Activated T-cell treated with anti-CD3 and anti-CD28 coated beads, Interleukin-2, amount 50 U/mL, for 4 hours (primary cell): ENCODE results near the gene F2. TPM values are rescaled to one million over a fixed set of nuclear protein-coding genes. Genes with fewer than 3 reads are reported as not detected.
"Not testable (repeated sequence)": the region's sequence is repeated elsewhere in the genome, so short reads cannot be mapped to it uniquely, and the experiment has no call there.

ENCODE experiments used
- ATAC-seq, 2 donors: fragments of 200-7000 bp; cut with Tn5 transposase; one replicate each; pipeline ENCODE4 v1.10.0; 2021
- DNase-seq: peaks from one replicate; pipeline ENCODE4 v3.0.0-alpha.2; 2020
- H3K27me3 Mint-ChIP-seq: one replicate; pipeline ENCODE4 v1.8.0; 2021; ENCODE audit warnings: low read depth, mixed read lengths
- H3K36me3 Mint-ChIP-seq: one replicate; pipeline ENCODE4 v1.8.0; 2022; ENCODE audit warnings: mixed read lengths; ENCODE audit not compliant: insufficient read depth
- H3K4me1 Mint-ChIP-seq: one replicate; pipeline ENCODE4 v1.8.0; 2021; ENCODE audit warnings: low read depth, mixed read lengths
- H3K4me3 Mint-ChIP-seq: one replicate; pipeline ENCODE4 v1.8.0; 2021; ENCODE audit warnings: mild to moderate bottlenecking, moderate library complexity, mixed read lengths
- H3K9me3 Mint-ChIP-seq: one replicate; pipeline ENCODE4 v1.8.0; 2021; ENCODE audit warnings: mixed read lengths
- total RNA-seq, 3 donors: library from RNA; stranded (reverse); gene quantifications; one replicate each; pipeline ENCODE4 v1.2.1, GENCODE V29; 2021

The F2 gene
- under 1 TPM; 0.40 to 0.81 (median 0.41) TPM for total RNA-seq

DNA sequence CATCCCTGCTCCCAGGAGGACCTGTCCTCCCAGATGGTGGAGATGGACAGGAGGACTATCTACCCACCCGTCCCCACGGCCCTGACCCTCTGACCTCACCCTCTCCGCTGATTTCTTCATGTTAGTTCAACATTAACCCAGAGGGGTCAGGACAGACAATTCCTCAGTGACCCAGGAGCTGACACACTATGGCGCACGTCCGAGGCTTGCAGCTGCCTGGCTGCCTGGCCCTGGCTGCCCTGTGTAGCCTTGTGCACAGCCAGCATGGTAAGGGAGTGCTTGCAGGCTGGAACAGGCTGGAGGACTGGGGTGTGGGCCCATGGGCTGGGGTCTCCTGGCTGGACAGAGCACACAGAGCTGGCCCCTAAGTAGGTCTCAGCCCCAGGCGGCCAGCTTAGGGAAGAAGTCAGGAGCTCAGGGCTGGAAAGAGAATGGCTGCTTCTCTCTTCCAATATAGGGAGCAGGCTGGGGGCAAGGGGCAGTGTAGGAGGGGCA is at the start of gene F2:
TSS of gene F2 (plus strand) at position 166 of the 495 bp plus-strand sequence. CDS start at position 189, 23 bp downstream.
- H3K9me3 Mint-ChIP-seq, result no peaks in the 10 kb centered on the region
- H3K4me1 Mint-ChIP-seq, result peaks cover 7% of the 10 kb centered on the region
- no peak for ATAC-seq
- no peak within 1 kb of the TSS for H3K4me3 Mint-ChIP-seq
- no peaks in the 10 kb centered on the region for H3K36me3 Mint-ChIP-seq
- H3K27me3 Mint-ChIP-seq, result no peaks in the 10 kb centered on the region
- DNase-seq, result no peak

DNA sequence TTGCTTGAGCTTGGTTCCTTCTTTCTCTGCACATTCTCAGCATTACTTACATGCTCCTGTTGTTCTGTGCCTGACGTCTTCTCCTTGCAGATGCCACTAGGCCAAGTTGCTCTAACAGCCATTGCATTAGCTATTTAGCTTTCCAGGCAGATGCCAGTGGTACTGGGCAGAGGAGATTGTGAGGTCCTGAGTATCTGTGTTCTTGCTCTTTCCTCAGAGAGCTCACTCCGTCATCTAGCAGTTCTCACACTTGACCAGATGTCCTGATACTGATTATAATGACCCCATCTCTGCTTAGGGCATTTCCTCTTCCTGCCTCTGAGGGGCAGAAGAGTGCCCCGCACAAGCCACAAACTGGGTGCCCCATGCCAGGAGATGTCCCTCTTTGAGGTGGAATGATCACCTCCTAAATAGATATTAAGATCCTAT is 49.3 kb upstream of the F2 start:
- Mint-ChIP-seq H3K36me3 (peaks cover 41% of the 10 kb centered on the region), H3K4me3 (peak overlapping the region; percentile 35), H3K4me1 (peaks cover 54% of the 10 kb centered on the region), H3K9me3 (no peaks in the 10 kb centered on the region), H3K27me3 (no peaks in the 10 kb centered on the region)
- DNase-seq (no peak), ATAC-seq (no peak)

- not testable (repeated sequence) for DNase-seq, H3K9me3 Mint-ChIP-seq, H3K27me3 Mint-ChIP-seq, ATAC-seq, H3K4me3 Mint-ChIP-seq
- Mint-ChIP-seq H3K4me1 (peaks cover 62% of the 10 kb centered on the region), H3K36me3 (peaks cover 38% of the 10 kb centered on the region)
Observed at GRCh38 chr11:46670521-46670920, 48.5 kb upstream of the F2 start.

- DNase-seq (no peak), ATAC-seq (no peak)
- no peaks in the 10 kb centered on the region for H3K27me3 Mint-ChIP-seq
- H3K9me3 Mint-ChIP-seq, result no peaks in the 10 kb centered on the region
- H3K4me3 Mint-ChIP-seq, result no peak overlapping the region
- H3K4me1 Mint-ChIP-seq, result peaks cover 73% of the 10 kb centered on the region
- peaks cover 31% of the 10 kb centered on the region for H3K36me3 Mint-ChIP-seq
Observed at GRCh38 chr11:46671958-46672315, 47.1 kb upstream of the F2 start.

DNA sequence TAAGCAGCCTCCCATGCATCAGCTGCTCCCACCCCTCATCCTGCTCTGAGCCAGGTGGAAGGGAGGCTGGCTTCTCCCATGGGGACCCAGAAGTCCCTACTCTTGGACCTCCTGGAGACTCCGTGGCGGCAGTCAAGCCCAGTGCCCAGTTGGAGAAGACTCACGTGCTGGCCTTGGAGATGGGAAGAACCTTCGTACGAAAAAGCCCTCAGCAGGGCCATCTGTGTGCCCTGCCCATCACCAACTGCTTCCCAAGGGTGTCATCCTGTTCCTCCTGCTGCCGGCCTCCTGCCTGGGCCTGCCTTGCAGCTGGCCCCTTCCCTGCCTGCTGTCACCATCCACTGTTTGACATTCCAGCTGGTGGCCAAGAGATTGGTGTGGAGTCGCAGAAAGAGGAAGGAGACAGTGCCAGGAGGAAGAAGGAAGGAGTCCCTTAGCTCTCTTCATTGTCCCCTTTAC is 46.6 kb upstream of the F2 start:
- Mint-ChIP-seq H3K36me3 (peaks cover 34% of the 10 kb centered on the region), H3K4me1 (peaks cover 78% of the 10 kb centered on the region), H3K4me3 (no peak overlapping the region)

DNA sequence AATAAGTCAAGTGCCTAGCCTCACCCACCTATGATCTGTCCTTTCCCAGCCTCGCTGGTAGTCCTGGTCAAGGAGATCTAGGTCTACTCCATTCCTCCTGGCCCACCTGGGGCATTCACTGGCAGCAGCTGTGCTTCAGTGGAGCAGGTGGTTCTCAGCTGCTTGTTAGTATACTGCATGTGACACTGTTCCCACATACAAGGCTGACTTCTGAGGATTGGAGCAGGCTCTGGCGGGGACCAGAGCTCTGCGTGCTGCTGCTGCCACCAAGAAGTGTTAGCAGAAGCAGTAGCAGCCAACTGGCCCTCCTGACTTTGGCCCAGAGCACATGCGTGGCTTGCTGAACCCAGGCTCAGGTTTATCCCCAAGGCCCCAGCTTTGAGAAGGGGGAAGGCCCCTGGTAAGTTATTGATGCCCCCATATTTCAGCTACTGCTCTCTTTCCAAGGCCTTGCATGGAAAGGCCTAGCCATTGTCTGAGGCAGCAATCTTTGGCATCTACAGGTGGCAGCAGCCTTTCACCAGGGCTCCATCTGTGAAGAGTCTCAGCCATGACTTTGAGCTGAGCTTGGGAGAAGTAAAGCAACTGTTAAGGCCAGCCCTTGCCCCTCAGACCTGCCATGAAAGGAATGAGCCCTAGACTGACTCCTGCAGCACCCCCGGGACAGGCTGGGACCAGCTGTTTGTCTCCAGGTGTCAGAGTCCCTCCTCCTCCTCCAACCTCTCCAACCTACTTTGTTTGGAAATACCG is 45.1 kb upstream of the F2 start:
- DNase-seq (no peak), ATAC-seq (no peak)
- H3K9me3 Mint-ChIP-seq, result no peaks in the 10 kb centered on the region
- H3K27me3 Mint-ChIP-seq, result no peaks in the 10 kb centered on the region
- H3K4me3 Mint-ChIP-seq, result no peak overlapping the region
- peaks cover 76% of the 10 kb centered on the region for H3K4me1 Mint-ChIP-seq
- peaks cover 36% of the 10 kb centered on the region for H3K36me3 Mint-ChIP-seq

More for the DNA sequence above, 46.6 kb upstream of the F2 start:
- Mint-ChIP-seq H3K27me3 (no peaks in the 10 kb centered on the region), H3K9me3 (no peaks in the 10 kb centered on the region)
- no peak for DNase-seq
- ATAC-seq, result no peak

- Mint-ChIP-seq H3K4me3 (no peak overlapping the region), H3K4me1 (peaks cover 70% of the 10 kb centered on the region), H3K9me3 (no peaks in the 10 kb centered on the region), H3K36me3 (peaks cover 30% of the 10 kb centered on the region), H3K27me3 (no peaks in the 10 kb centered on the region)
- no peak for DNase-seq
- ATAC-seq, result peak in 1 of 2 donors; percentile 24
Observed at GRCh38 chr11:46674463-46675287, 44.3 kb upstream of the F2 start.

- H3K4me1 Mint-ChIP-seq, result peaks cover 65% of the 10 kb centered on the region
- DNase-seq (no peak), ATAC-seq (no peak)
- no peaks in the 10 kb centered on the region for H3K27me3 Mint-ChIP-seq
- H3K36me3 Mint-ChIP-seq, result peaks cover 28% of the 10 kb centered on the region
- no peak overlapping the region for H3K4me3 Mint-ChIP-seq
- H3K9me3 Mint-ChIP-seq, result no peaks in the 10 kb centered on the region
Observed at GRCh38 chr11:46675288-46675851, 43.6 kb upstream of the F2 start.

GRCh38 chr11:46675949-46676348 is 43.1 kb upstream of the F2 start:
- no peak overlapping the region for H3K4me3 Mint-ChIP-seq
- peaks cover 61% of the 10 kb centered on the region for H3K4me1 Mint-ChIP-seq
- DNase-seq, result no peak
- H3K9me3 Mint-ChIP-seq, result no peaks in the 10 kb centered on the region
- H3K36me3 Mint-ChIP-seq, result peaks cover 29% of the 10 kb centered on the region
- ATAC-seq, result no peak
- no peaks in the 10 kb centered on the region for H3K27me3 Mint-ChIP-seq

GRCh38 chr11:46676436-46677158 is 42.4 kb upstream of the F2 start:
- H3K4me3 Mint-ChIP-seq, result no peak overlapping the region
- H3K36me3 Mint-ChIP-seq, result peaks cover 29% of the 10 kb centered on the region
- H3K27me3 Mint-ChIP-seq, result no peaks in the 10 kb centered on the region
- H3K9me3 Mint-ChIP-seq, result no peaks in the 10 kb centered on the region
- no peak for DNase-seq
- peaks cover 55% of the 10 kb centered on the region for H3K4me1 Mint-ChIP-seq
- no peak for ATAC-seq

- peaks cover 49% of the 10 kb centered on the region for H3K4me1 Mint-ChIP-seq
- H3K36me3 Mint-ChIP-seq, result peaks cover 25% of the 10 kb centered on the region
- H3K27me3 Mint-ChIP-seq, result no peaks in the 10 kb centered on the region
- no peak for ATAC-seq
- H3K4me3 Mint-ChIP-seq, result no peak overlapping the region
- no peak for DNase-seq
- H3K9me3 Mint-ChIP-seq, result no peaks in the 10 kb centered on the region
Observed at GRCh38 chr11:46677169-46677568, 41.8 kb upstream of the F2 start.

DNA sequence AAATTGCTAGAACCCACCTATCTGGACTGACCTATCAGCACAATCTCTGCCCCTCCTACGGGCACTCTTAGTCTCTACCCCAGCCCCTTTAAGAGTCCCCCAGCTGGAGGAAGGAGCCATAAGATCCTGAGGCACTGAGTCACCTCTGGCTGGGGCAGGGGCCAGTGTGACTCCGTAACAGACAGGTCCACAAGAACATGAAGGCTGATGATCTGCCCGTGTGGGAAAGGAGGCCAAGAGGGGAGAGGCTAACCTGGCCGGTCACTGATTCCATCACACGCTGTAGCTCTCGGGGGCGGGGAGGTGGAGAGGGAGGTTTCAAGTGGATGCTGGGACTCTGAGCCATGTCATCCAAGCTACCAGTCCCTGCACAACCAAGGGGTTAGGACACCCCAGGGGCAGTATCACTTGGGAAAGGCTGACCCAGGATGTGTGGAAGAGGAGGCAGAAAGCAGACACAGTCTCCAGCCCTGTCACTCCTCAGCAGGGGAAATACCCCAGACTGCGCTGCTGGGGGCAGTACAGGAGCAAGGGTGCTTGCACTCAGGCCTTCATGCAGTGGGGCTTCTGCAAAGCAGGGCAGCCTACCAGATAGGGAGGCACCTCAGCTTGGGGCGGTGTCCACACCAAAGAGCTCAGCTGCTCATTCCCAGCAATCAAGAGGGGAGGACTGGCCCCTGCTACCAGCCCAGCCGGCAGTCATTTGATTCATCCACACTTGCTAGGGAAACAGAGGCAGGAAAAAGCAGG is 40.8 kb upstream of the F2 start:
- Mint-ChIP-seq H3K9me3 (no peaks in the 10 kb centered on the region), H3K4me3 (no peak overlapping the region), H3K27me3 (no peaks in the 10 kb centered on the region), H3K4me1 (peaks cover 39% of the 10 kb centered on the region), H3K36me3 (peaks cover 20% of the 10 kb centered on the region)
- ATAC-seq, result no peak
- no peak for DNase-seq

- H3K4me1 Mint-ChIP-seq, result peaks cover 33% of the 10 kb centered on the region
- no peak overlapping the region for H3K4me3 Mint-ChIP-seq
- no peaks in the 10 kb centered on the region for H3K9me3 Mint-ChIP-seq
- DNase-seq (no peak), ATAC-seq (no peak)
- H3K27me3 Mint-ChIP-seq, result no peaks in the 10 kb centered on the region
- H3K36me3 Mint-ChIP-seq, result peaks cover 21% of the 10 kb centered on the region
Observed at GRCh38 chr11:46678741-46679130, 40.3 kb upstream of the F2 start.
